ENCODE results near the gene ZNF778. TPM values are rescaled to one million over a fixed set of nuclear protein-coding genes. Genes with fewer than 3 reads are reported as not detected.

ZNF778 gene
- total RNA-seq, 1 experiment from 2014 or later = 19.5 TPM

DNA sequence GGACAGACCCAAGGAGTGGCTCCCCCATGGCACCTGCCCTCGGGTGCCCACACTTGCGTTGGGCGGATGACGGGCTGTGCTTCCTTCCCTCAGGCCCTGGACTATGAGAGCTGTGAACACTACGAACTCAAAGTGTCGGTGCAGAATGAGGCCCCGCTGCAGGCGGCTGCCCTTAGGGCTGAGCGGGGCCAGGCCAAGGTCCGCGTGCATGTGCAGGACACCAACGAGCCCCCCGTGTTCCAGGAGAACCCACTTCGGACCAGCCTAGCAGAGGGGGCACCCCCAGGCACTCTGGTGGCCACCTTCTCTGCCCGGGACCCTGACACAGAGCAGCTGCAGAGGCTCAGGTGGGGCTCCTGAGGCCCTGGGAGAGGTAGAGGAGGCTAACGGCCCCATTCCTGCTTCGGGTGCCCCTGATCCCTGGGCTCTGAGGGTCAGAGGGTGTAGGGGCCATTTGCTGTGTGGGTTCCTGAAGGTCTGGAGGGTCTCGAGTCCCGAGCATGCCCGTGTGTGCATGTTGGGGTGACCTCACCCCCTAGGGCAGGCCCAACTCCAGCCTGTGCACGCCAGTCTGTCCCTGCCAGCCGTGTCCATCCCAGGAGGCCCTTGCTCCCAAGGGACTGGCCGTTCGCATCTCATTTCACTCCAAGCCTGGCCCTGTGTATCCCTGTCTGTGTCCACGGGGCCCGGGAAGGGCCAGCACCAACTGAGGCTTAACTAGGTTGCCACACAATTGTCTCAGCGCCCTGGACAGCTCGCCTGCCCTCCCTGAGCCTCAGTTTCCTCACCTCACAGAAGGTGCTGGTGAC is 27.1 kb upstream of the ZNF778 start (continued):
- TF ChIP-seq, protein P1, sequence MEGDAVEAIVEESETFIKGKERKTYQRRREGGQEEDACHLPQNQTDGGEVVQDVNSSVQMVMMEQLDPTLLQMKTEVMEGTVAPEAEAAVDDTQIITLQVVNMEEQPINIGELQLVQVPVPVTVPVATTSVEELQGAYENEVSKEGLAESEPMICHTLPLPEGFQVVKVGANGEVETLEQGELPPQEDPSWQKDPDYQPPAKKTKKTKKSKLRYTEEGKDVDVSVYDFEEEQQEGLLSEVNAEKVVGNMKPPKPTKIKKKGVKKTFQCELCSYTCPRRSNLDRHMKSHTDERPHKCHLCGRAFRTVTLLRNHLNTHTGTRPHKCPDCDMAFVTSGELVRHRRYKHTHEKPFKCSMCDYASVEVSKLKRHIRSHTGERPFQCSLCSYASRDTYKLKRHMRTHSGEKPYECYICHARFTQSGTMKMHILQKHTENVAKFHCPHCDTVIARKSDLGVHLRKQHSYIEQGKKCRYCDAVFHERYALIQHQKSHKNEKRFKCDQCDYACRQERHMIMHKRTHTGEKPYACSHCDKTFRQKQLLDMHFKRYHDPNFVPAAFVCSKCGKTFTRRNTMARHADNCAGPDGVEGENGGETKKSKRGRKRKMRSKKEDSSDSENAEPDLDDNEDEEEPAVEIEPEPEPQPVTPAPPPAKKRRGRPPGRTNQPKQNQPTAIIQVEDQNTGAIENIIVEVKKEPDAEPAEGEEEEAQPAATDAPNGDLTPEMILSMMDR (IDR thresholded peaks at IDR 0.05 in 2 of 3, conservative IDR thresholded peaks at IDR 0.05 in 1 of 3; ENCODE audit: borderline replicate concordance in 1 of 3, insufficient read depth in 1 of 3, low read depth in 2 of 3, low read length in 2 of 3) = no peak
- TF ChIP-seq SRF (IDR thresholded peaks at IDR 0.05; ENCODE audit: low read depth) (no peak), FOSL1 (IDR thresholded peaks at IDR 0.05; ENCODE audit: low read depth) (no peak)

DNA sequence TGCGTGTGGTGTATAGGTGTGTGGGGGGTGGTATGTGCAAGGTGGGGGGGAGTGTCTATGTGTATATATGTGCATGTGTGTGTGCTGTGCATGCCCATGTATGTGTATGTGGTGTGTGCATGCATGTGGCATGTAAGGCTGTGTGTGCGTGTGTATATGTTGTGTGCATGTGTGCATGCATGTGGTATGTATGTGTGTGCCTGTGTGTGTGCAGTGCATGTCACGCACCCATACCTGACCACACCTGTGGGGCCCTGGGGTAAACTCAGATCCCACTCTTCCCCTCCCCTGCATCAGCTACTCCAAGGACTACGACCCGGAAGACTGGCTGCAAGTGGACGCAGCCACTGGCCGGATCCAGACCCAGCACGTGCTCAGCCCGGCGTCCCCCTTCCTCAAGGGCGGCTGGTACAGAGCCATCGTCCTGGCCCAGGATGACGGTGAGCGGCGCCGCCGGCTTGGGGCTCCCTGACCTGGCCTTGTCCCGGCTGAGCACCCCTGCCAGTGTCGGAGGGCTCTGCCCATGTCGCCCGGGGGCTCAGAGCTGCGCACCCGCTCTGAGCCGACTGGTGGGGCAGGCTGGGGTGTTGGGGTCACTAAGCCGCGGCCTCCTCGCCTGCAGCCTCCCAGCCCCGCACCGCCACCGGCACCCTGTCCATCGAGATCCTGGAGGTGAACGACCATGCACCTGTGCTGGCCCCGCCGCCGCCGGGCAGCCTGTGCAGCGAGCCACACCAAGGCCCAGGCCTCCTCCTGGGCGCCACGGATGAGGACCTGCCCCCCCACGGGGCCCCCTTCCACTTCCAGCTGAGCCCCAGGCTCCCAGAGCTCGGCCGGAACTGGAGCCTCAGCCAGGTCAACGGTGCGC is 26.2 kb upstream of the ZNF778 start:
- no peak for ATAC-seq
- Histone ChIP-seq H2AFZ (ENCODE audit: low read depth, low read length, poor library complexity, severe bottlenecking) (no peak overlapping the region), H3K4me3 (replicated peaks in 1 of 2; ENCODE audit: low read depth in 1 of 2, low read length in 2 of 2) (peak overlapping the region; percentile 47 to 74; a peak in 1 of 4 replicates), H3K27me3 (ENCODE audit: insufficient read depth, low read length) (no peaks in the 10 kb centered on the region), H3K4me2 (ENCODE audit: low read length) (peak overlapping the region; percentile 99), H3K36me3 (ENCODE audit: control insufficient read depth in 1 of 2, insufficient read depth in 2 of 2, low read length in 2 of 2) (no peaks in the 10 kb centered on the region), H3K9me3 (ENCODE audit: control insufficient read depth in 1 of 2, insufficient read depth in 1 of 2, low read depth in 1 of 2, low read length in 2 of 2) (no peaks in the 10 kb centered on the region), H4K20me1 (ENCODE audit: insufficient read depth) (no peaks in the 10 kb centered on the region), H3K79me2 (ENCODE audit: insufficient read depth, low read length) (no peaks in the 10 kb centered on the region), H3K4me1 (ENCODE audit: control insufficient read depth in 1 of 2, insufficient read depth in 2 of 2, low read length in 2 of 2) (peaks cover 0 to 27% of the 10 kb centered on the region in 2 experiments; a peak in 2 of 4 replicates), H3K9ac (ENCODE audit: low read length) (peak overlapping the region; percentile 83), H3K9me2 (ENCODE audit: insufficient read depth) (no peaks in the 10 kb centered on the region), H3K27ac (ENCODE audit: low read depth, low read length) (no peak overlapping the region; the same call in 1 of the 2 replicates)
- ChIA-PET RAD21 (ENCODE audit: low non-redundant PET in 1 of 2, low total read pairs in 2 of 2, uncharacterized antibody in 2 of 2, unreplicated experiment in 2 of 2) (no interaction called here), CTCF (no interaction called here), POLR2A (interaction anchor here (2.1 kb wide), 1 partner anchor 379 kb away, joined by 8 read pairs; the partner anchor contains the start of gene APRT)
- TF ChIP-seq ZFX (IDR thresholded peaks at IDR 0.05) (no peak), SIN3A (IDR thresholded peaks at IDR 0.05; ENCODE audit: low read depth) (no peak), SP1 (IDR thresholded peaks at IDR 0.05; ENCODE audit: low read depth) (no peak), JUND (IDR thresholded peaks at IDR 0.05) (no peak), CBX3 (IDR thresholded peaks at IDR 0.05; ENCODE audit: low read depth) (no peak), EZH2phosphoT487 (IDR thresholded peaks at IDR 0.05; ENCODE audit: borderline replicate concordance) (no peak), TCF7L2 (IDR thresholded peaks at IDR 0.05; ENCODE audit: borderline replicate concordance, extremely low read depth, insufficient read depth, insufficient read length) (no peak), YY1 (IDR thresholded peaks at IDR 0.05; ENCODE audit: extremely low read depth, insufficient replicate concordance, low read depth, low read length) (no peak), EZH2 (IDR thresholded peaks at IDR 0.05) (no peak), POLR2A (IDR thresholded peaks at IDR 0.05; ENCODE audit: borderline replicate concordance, extremely low read depth, insufficient read depth, insufficient read length) (no peak)
- TF ChIP-seq, protein P2, sequence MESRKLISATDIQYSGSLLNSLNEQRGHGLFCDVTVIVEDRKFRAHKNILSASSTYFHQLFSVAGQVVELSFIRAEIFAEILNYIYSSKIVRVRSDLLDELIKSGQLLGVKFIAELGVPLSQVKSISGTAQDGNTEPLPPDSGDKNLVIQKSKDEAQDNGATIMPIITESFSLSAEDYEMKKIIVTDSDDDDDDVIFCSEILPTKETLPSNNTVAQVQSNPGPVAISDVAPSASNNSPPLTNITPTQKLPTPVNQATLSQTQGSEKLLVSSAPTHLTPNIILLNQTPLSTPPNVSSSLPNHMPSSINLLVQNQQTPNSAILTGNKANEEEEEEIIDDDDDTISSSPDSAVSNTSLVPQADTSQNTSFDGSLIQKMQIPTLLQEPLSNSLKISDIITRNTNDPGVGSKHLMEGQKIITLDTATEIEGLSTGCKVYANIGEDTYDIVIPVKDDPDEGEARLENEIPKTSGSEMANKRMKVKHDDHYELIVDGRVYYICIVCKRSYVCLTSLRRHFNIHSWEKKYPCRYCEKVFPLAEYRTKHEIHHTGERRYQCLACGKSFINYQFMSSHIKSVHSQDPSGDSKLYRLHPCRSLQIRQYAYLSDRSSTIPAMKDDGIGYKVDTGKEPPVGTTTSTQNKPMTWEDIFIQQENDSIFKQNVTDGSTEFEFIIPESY (IDR thresholded peaks at IDR 0.05; ENCODE audit: extremely low read depth, insufficient replicate concordance, low read length) = no peak
- no TSS peak for BruUV-seq (replicated peaks)
- intact Hi-C loops (cut with micrococcal nuclease) = no loop called here
- DNase-seq (ENCODE audit: low read depth, low spot score) = no peak
